ENCODE results near the gene HNRNPF. TPM values are rescaled to one million over a fixed set of nuclear protein-coding genes. Genes with fewer than 3 reads are reported as not detected.
A peak's percentile ranks its signal among the peaks of the same experiment; 100 is the strongest.
"Not testable (repeated sequence)": the region's sequence is repeated elsewhere in the genome, so short reads cannot be mapped to it uniquely, and the experiment has no call there.

The HNRNPF gene, protein sequence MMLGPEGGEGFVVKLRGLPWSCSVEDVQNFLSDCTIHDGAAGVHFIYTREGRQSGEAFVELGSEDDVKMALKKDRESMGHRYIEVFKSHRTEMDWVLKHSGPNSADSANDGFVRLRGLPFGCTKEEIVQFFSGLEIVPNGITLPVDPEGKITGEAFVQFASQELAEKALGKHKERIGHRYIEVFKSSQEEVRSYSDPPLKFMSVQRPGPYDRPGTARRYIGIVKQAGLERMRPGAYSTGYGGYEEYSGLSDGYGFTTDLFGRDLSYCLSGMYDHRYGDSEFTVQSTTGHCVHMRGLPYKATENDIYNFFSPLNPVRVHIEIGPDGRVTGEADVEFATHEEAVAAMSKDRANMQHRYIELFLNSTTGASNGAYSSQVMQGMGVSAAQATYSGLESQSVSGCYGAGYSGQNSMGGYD
- total RNA-seq: 100 to 1,000 TPM; 504 to 518 TPM

- ChIA-PET CTCF (interaction anchor here (1.6 kb wide), 1 partner anchor 27 kb away, joined by 11 read pairs; the partner anchor contains the start of gene ZNF487), POLR2A (interaction anchor here (0.8 to 4.0 kb wide), 10 partner anchors 9 to 46 kb away, joined by 3 to 47 read pairs (median 13); partner anchors contain the start of gene ZNF487)
- Mint-ChIP-seq H3K9me3 (no peaks in the 10 kb centered on the region), H3K27me3 (no peaks in the 10 kb centered on the region), H3K4me1 (ENCODE audit: low read depth) (peaks cover 12% of the 10 kb centered on the region), H3K36me3 (peaks cover 40% of the 10 kb centered on the region), H3K27ac (peak within 1 kb of the TSS; percentile 100), H3K4me3 (peak within 1 kb of the TSS; percentile 97)
- DNase-seq: peak; percentile 96
- intact Hi-C loops (cut with micrococcal nuclease): loop anchor here (1.0 to 10.0 kb wide), 5 partner anchors 11 to 270 kb away; partner anchors contain the start of genes CSGALNACT2 and ZNF239
Measured at GRCh38 chr10:43408710-43409384, at the start of gene HNRNPF. Gene HNRNPF, minus strand, starts transcription at chr10:43409186. Its CDS starts 21,302 bp downstream, at chr10:43387884.

GRCh38 chr10:43458227-43458626, 49.2 kb upstream of the HNRNPF start:
- Mint-ChIP-seq H3K36me3 (peaks cover 8% of the 10 kb centered on the region), H3K4me3 (no peak overlapping the region), H3K27me3 (no peaks in the 10 kb centered on the region), H3K27ac (peak overlapping the region; percentile 55), H3K9me3 (no peaks in the 10 kb centered on the region), H3K4me1 (ENCODE audit: low read depth) (peaks cover 41% of the 10 kb centered on the region)
- POLR2A ChIA-PET: interaction anchor here (0.6 kb wide), 1 partner anchor 55 kb away, joined by 4 read pairs; no protein-coding TSS in a partner anchor
- no peak for DNase-seq
- CTCF ChIA-PET: interaction anchor here (1.1 kb wide), 1 partner anchor 51 kb away, joined by 3 read pairs; no protein-coding TSS in a partner anchor
- intact Hi-C loops (cut with micrococcal nuclease): no loop called here

DNA sequence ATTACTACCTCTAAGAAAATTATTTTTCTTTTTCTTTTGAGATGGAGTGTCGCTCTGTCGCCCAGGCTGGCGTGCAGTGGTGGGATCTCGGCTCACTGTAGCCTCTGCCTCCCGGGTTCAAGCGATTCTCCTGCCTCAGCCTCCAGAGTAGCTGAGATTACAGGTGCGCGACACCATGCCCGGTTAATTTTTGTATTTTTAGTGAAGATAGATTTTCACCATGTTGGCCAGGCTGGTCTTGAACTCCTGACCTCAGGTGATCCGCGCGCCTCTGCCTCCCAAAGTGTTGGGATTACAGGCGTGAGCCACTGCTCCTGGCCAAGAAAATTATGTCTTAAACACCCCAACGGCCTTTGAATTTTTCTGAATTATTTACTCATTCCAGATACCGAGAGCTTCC, 47.6 kb upstream of the HNRNPF start:
- H3K27me3 Mint-ChIP-seq; H3K36me3 Mint-ChIP-seq; intact Hi-C loops (cut with micrococcal nuclease); H3K4me3 Mint-ChIP-seq; POLR2A ChIA-PET; H3K9me3 Mint-ChIP-seq; DNase-seq: not testable (repeated sequence)
- Mint-ChIP-seq H3K27ac (peak overlapping the region; percentile 99), H3K4me1 (ENCODE audit: low read depth) (peaks cover 53% of the 10 kb centered on the region)
- CTCF ChIA-PET: interaction anchor here (0.7 kb wide), 1 partner anchor 97 kb away, joined by 4 read pairs; no protein-coding TSS in a partner anchor

- H3K36me3 Mint-ChIP-seq; H3K27me3 Mint-ChIP-seq; POLR2A ChIA-PET; intact Hi-C loops (cut with micrococcal nuclease); H3K9me3 Mint-ChIP-seq: not testable (repeated sequence)
- Mint-ChIP-seq H3K4me1 (ENCODE audit: low read depth) (peaks cover 52% of the 10 kb centered on the region), H3K4me3 (peak overlapping the region; percentile 96), H3K27ac (peak overlapping the region; percentile 99)
- peak; percentile 24 for DNase-seq
- CTCF ChIA-PET: interaction anchor here (0.8 kb wide), 1 partner anchor 162 kb away, joined by 3 read pairs; no protein-coding TSS in a partner anchor
Measured at GRCh38 chr10:43454025-43454424, 45.0 kb upstream of the HNRNPF start.

- intact Hi-C loops (cut with micrococcal nuclease): no loop called here
- peak; percentile 26 for DNase-seq
- ChIA-PET CTCF (interaction anchor here (1.5 kb wide), 1 partner anchor 11 kb away, joined by 4 read pairs; no protein-coding TSS in a partner anchor), POLR2A (no interaction called here)
- H3K27ac Mint-ChIP-seq: peak overlapping the region; percentile 96
- H3K9me3 Mint-ChIP-seq: no peaks in the 10 kb centered on the region
- H3K36me3 Mint-ChIP-seq: peaks cover 8% of the 10 kb centered on the region
- peak overlapping the region; percentile 74 for H3K4me3 Mint-ChIP-seq
- H3K27me3 Mint-ChIP-seq: no peaks in the 10 kb centered on the region
- H3K4me1 Mint-ChIP-seq (ENCODE audit: low read depth): peaks cover 46% of the 10 kb centered on the region
Measured at GRCh38 chr10:43453266-43453831, 44.4 kb upstream of the HNRNPF start.

DNA sequence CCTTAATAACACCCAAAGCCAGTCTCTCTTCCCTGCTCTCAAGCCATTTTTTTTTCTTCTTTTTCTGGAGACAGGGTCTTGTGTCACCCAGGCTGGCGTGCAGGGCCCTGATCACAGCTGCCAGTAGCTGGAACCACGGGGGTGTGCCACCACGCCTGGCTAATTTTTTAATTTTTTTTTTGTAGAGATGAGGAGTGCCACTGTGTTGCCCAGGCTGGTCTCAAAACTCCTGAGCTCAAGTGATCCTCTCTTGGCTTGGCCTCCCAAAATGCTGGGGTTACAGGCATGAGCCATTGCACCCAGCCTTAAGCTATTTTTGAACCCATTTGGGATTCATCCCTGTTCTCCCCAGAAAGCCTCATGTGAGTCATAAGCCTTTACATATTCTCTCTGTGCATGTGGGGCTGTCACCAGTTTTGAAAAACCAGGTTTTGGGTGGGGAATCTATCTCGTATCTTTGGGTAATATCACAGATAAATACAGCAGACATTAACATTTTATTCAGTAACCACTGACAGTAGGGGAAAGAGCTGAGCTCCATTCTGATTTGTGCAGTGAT, 43.4 kb upstream of the HNRNPF start:
- intact Hi-C loops (cut with micrococcal nuclease): no loop called here
- POLR2A ChIA-PET: interaction anchor here (1.0 kb wide), 1 partner anchor 34 kb away, joined by 3 read pairs; no protein-coding TSS in a partner anchor
- no peak for DNase-seq
- peaks cover 3% of the 10 kb centered on the region for H3K9me3 Mint-ChIP-seq
- peak overlapping the region; percentile 52 for H3K4me3 Mint-ChIP-seq
- H3K4me1 Mint-ChIP-seq (ENCODE audit: low read depth): peaks cover 42% of the 10 kb centered on the region
- H3K27me3 Mint-ChIP-seq: no peaks in the 10 kb centered on the region
- CTCF ChIA-PET: interaction anchor here (0.6 to 1.5 kb wide), 5 partner anchors 10 to 162 kb away, joined by 3 to 5 read pairs (median 3); no protein-coding TSS in a partner anchor
- H3K27ac Mint-ChIP-seq: peak overlapping the region; percentile 96
- H3K36me3 Mint-ChIP-seq: peaks cover 11% of the 10 kb centered on the region

DNA sequence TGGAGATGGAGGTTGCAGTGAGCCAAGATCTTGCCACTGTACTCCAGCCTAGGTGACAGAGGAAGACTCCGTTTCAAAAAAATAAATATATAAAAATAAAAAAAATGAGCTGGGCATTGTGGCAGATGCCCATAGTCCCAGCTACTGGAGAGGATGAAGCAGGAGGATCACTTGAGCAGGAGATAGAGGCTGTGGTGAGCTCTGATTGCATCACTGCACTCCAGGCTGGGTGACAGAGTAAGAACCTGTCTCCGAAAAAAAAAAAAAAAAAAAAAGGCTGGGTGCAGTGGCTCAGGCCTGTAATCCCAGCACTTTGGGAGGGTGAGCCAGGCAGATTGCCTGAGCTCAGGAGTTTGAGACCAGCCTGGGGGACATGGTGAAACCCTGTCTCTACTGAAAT, 39.8 kb upstream of the HNRNPF start:
- ChIA-PET CTCF (no interaction called here), POLR2A (interaction anchor here (0.7 to 1.1 kb wide), 2 partner anchors 11 to 12 kb away, joined by 3 to 6 read pairs; no protein-coding TSS in a partner anchor)
- no peak overlapping the region for H3K27ac Mint-ChIP-seq
- H3K9me3 Mint-ChIP-seq: peaks cover 10% of the 10 kb centered on the region
- DNase-seq: no peak
- no peaks in the 10 kb centered on the region for H3K27me3 Mint-ChIP-seq
- H3K4me1 Mint-ChIP-seq (ENCODE audit: low read depth): peaks cover 32% of the 10 kb centered on the region
- H3K36me3 Mint-ChIP-seq: peaks cover 11% of the 10 kb centered on the region
- H3K4me3 Mint-ChIP-seq: no peak overlapping the region
- intact Hi-C loops (cut with micrococcal nuclease): no loop called here

DNA sequence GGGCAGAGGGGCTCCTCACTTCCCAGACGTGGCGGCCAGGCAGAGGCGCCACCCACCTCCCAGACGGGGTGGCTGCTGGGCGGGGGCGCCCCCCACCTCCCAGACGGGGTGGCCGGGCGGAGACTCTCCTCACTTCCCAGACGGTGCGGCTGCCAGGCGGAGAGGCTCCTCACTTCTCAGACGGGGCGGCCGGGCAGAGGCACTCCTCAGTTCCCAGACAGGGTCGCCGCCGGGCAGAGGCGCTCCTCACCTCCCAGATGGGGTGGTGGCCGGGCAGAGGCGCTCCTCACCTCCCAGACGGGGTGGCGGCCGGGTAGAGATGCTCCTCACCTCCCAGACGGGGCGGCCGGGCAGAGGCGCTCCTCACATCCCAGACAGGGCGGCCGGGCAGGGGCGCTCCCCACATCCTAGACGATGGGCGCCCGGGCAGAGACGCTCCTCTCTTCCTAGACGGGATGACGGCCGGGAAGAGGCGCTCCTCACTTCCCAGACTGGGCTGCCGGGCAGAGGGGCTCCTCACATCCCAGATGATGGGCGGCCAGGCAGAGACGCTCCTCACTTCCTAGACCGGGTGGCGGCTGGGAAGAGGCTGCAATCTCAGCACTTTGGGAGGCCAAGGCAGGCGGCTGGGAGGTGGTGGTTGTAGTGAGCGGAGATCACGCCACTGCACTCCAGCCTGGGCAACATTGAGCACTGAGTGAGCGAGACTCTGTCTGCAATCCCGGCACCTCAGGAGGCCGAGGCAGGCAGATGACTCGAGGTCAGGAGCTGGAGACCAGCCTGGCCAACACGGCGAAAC, 37.4 kb upstream of the HNRNPF start:
- H3K4me3 Mint-ChIP-seq; POLR2A ChIA-PET; H3K27me3 Mint-ChIP-seq; intact Hi-C loops (cut with micrococcal nuclease); H3K36me3 Mint-ChIP-seq; DNase-seq; H3K27ac Mint-ChIP-seq; CTCF ChIA-PET: not testable (repeated sequence)
- H3K4me1 Mint-ChIP-seq (ENCODE audit: low read depth): peaks cover 11% of the 10 kb centered on the region
- H3K9me3 Mint-ChIP-seq: peaks cover 10% of the 10 kb centered on the region

DNA sequence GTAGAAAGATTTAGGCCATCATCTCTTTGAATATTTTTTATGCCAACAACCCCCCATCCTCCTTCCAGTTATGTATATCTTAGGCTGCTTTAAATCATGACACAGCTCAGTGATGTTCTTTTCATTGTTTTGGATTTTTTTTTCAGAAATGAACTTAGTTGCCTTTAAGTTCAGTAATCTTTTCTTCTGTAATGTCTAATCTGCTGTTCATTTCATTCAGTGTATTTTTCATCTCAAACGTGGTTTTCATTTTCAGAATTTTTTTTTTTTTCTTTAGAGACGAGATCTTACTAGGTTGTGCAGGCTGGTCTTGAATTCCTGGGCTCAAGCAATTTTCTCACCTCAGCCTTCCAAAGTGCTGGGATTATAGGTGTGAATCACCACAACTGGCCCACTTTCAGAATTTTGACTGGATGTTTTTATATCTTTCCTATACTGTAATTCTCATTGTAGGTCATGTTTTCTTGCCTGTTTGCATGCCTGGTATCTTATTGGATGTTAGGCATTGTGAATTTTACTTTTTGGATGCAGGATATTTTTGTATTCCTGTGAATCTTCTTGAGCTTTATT, 36.0 kb upstream of the HNRNPF start:
- Mint-ChIP-seq H3K27ac (no peak overlapping the region), H3K36me3 (peaks cover 9% of the 10 kb centered on the region), H3K9me3 (peaks cover 10% of the 10 kb centered on the region), H3K4me3 (no peak overlapping the region), H3K4me1 (ENCODE audit: low read depth) (peaks cover 11% of the 10 kb centered on the region), H3K27me3 (no peaks in the 10 kb centered on the region)
- DNase-seq: no peak
- intact Hi-C loops (cut with micrococcal nuclease): no loop called here
- ChIA-PET POLR2A (no interaction called here), CTCF (no interaction called here)

GRCh38 chr10:43444323-43444722, 35.3 kb upstream of the HNRNPF start:
- Mint-ChIP-seq H3K27me3 (no peaks in the 10 kb centered on the region), H3K27ac (no peak overlapping the region), H3K9me3 (peaks cover 10% of the 10 kb centered on the region), H3K4me1 (ENCODE audit: low read depth) (peaks cover 13% of the 10 kb centered on the region), H3K4me3 (no peak overlapping the region), H3K36me3 (peaks cover 9% of the 10 kb centered on the region)
- ChIA-PET POLR2A (interaction anchor here (0.5 kb wide), 1 partner anchor 22 kb away, joined by 3 read pairs; no protein-coding TSS in a partner anchor), CTCF (no interaction called here)
- intact Hi-C loops (cut with micrococcal nuclease): no loop called here
- no peak for DNase-seq
